ENCODE data around the gene AMBN.
A peak's percentile ranks its signal among the peaks of the same experiment; 100 is the strongest.

AMBN gene

DNA sequence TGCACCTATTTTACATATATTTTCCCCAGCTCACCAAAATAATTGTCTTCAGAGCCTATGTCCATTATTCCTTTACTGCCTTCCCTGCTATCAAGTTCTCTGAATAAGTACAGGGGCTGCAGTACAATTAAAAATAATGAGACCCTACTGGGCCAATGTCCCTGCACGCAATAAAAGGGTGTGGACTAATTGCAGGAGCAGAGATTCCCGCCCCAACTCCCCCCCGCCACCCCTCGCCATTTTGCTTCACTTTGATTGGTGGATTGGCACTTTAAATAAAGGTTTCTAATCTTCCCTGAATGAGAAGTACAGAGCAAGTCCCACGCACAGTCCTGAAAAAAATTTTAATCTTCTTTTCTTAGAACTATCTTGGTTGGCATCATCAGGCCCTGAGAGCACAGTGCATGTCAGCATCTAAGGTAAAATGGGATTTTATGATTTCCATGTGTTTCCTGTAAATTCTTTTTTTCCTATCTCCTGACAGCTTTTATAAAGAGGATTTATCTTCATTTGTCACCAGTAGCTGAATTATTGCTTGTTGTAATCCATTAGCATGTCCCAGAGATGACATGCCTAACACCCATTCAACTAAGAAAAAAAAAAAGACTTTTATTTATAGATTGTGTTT, at the start of gene AMBN:
Gene AMBN (plus strand): TSS at position 302 of the 628 bp plus-strand sequence. CDS start 103 bp downstream, at position 405.
- no peak within 1 kb of the TSS for H3K4me3 ChIP-seq
- H3K9me3 ChIP-seq = no peaks in the 10 kb centered on the region
- no peaks in the 10 kb centered on the region for H3K36me3 ChIP-seq (replicated peaks)
- no peaks in the 10 kb centered on the region for H3K27me3 ChIP-seq (ENCODE audit: low read depth)
- H3K4me1 ChIP-seq = peaks cover 10% of the 10 kb centered on the region
- in situ Hi-C loops (cut with MboI; ENCODE audit: low sequenced_read_pairs) = no loop called here
- DNase-seq (ENCODE audit: low spot score in 2 of 2) = peak; percentile 35 to 59

DNA sequence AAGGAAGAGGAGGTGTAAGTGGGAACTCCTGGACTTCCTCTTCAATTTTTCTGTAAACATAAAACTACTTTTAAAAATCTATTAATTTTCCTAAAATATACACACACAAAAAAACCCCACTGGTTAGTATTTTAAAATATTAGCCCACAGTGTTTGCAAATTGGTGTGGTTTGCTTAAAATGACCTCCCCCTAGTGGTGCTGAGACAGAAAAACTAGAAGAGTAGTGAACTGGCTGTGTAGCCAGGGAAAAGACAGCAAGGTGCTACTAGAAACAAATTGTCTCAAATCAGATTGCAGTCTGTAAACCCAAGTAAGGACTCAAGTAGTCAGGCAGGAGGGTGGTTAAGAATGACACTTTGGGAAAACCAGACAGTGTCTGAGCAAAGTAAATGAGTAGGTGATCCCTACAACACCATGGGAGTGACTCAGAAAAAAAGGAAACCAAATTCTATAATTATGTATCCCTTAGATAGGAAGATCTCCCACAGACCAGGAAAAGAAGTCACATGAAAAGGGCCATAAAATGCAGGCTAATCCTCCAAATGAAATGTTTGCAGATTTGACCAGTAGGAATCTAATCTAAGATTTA, 47.7 kb upstream of the AMBN start:
- in situ Hi-C loops (cut with MboI; ENCODE audit: low sequenced_read_pairs) = loop anchor here (25.0 kb wide), 1 partner anchor 657 kb away; no protein-coding TSS in a partner anchor
- no peak overlapping the region for H3K4me3 ChIP-seq
- no peaks in the 10 kb centered on the region for H3K27me3 ChIP-seq (ENCODE audit: low read depth)
- H3K9me3 ChIP-seq = no peaks in the 10 kb centered on the region
- DNase-seq (ENCODE audit: low spot score in 2 of 2) = no peak
- H3K4me1 ChIP-seq = no peaks in the 10 kb centered on the region
- no peaks in the 10 kb centered on the region for H3K36me3 ChIP-seq (replicated peaks)

DNA sequence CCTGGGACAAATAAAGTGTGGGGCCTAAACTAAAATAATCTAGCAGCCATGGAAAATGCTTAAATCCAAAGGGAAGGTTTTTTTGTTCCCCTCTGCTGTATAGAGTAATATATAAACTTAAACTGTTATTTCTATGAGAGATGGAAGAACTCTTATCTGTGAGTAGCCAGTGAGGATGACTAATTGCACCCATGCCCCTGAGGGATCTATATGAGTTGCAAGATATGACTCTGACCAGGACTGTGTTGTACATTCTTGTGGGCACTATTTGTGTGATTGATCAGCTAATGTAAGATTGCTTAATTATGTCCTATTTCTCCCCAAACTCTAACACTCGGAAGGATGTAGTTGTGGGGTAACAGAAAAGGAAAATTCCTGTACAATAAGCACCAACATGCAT, 35.2 kb upstream of the AMBN start:
- DNase-seq (ENCODE audit: low spot score in 2 of 2) = no peak

DNA sequence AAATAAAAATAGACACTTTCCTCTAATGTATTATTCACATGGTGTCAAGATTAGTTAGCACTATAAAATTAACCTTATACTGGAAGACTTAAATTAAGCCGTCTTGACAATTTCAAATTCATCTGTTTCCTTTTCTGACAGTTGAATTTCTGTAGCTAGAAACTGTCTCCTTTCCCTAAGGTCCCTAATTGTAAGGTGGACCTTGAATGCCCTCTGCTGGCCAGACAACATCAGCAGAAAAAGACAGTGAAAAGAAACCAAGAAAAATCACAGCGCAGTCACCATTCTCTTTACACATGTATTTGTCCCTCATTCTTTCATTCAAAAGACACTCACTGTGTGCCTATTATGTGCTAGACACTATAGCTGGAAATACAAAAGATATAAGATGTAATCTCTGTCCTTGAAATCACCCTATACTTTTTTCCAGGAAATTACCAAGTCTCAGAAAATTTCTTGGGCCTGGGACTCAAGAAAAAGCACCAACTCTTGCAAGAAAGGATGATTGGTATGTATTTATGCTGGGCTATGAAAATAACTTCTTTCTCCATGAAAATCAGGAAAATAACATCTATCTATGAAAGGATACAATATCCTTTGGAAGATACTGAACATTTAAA, 32.7 kb upstream of the AMBN start:
- H3K27me3 ChIP-seq (ENCODE audit: low read depth) = no peaks in the 10 kb centered on the region
- H3K4me1 ChIP-seq = no peaks in the 10 kb centered on the region
- DNase-seq (ENCODE audit: low spot score in 2 of 2) = peak; percentile 54 to 68
- no peak overlapping the region for H3K4me3 ChIP-seq
- no peaks in the 10 kb centered on the region for H3K36me3 ChIP-seq (replicated peaks)
- in situ Hi-C loops (cut with MboI; ENCODE audit: low sequenced_read_pairs) = no loop called here
- no peaks in the 10 kb centered on the region for H3K9me3 ChIP-seq

More for the DNA sequence above, 35.2 kb upstream of the AMBN start:
- no peaks in the 10 kb centered on the region for H3K27me3 ChIP-seq (ENCODE audit: low read depth)
- no peak overlapping the region for H3K4me3 ChIP-seq
- H3K4me1 ChIP-seq = no peaks in the 10 kb centered on the region
- in situ Hi-C loops (cut with MboI; ENCODE audit: low sequenced_read_pairs) = no loop called here
- no peaks in the 10 kb centered on the region for H3K36me3 ChIP-seq (replicated peaks)
- H3K9me3 ChIP-seq = no peaks in the 10 kb centered on the region

GRCh38 chr4:70559924-70560323, 32.1 kb upstream of the AMBN start:
- H3K36me3 ChIP-seq (replicated peaks) = no peaks in the 10 kb centered on the region
- no peaks in the 10 kb centered on the region for H3K27me3 ChIP-seq (ENCODE audit: low read depth)
- no peaks in the 10 kb centered on the region for H3K9me3 ChIP-seq
- DNase-seq (ENCODE audit: low spot score in 2 of 2) = no peak
- no peak overlapping the region for H3K4me3 ChIP-seq
- no peaks in the 10 kb centered on the region for H3K4me1 ChIP-seq
- in situ Hi-C loops (cut with MboI; ENCODE audit: low sequenced_read_pairs) = no loop called here

DNA sequence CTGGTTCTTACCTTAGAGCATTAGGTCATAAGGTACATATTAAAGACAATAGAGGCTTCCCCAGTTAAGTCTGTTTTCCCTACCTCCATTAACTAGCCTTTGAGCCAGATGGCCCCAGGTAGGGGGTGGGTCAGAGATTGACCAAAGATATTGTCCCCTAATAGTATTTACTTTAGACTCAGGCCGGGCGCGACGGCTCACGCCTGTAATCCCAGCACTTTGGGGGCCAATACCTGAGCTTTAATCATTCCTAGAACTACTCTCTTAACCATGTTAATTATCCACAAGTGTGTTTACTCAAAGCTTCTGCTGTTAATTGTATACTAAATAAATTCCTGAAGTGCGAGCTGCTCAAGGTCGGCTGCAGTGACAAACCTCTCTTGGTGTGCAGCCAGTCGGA, 28.0 kb upstream of the AMBN start:
- in situ Hi-C loops (cut with MboI; ENCODE audit: low sequenced_read_pairs) = no loop called here
- no peak for DNase-seq (ENCODE audit: low spot score in 2 of 2)
- Histone ChIP-seq H3K36me3 (replicated peaks) (no peaks in the 10 kb centered on the region), H3K4me1 (no peaks in the 10 kb centered on the region), H3K9me3 (no peaks in the 10 kb centered on the region), H3K4me3 (no peak overlapping the region), H3K27me3 (ENCODE audit: low read depth) (no peaks in the 10 kb centered on the region)

- no peaks in the 10 kb centered on the region; the same call in none of the 2 replicates for H3K4me1 ChIP-seq
Measured at GRCh38 chr4:70570796-70571195, 21.3 kb upstream of the AMBN start.

DNA sequence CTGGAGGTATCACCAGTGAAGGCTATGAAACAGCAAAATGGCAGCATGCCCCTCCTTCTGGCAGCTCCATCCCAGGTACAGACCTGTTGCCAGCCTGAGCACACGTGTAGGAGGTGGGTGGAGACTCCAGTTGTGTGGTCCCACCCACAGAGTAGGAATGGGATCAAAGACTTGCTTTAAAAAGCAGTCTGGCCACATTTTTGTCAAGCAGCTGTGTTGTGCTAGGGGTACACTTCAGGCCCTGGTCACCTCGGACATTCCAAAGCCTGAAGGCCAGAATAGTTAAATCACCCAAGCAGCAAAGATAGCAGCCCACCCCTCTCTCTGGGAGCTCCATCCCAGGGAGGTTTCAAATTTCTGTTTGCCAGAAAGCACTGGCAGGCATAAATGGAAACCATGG, 20.3 kb upstream of the AMBN start:
- Histone ChIP-seq H3K27me3 (ENCODE audit: low read depth) (no peaks in the 10 kb centered on the region), H3K4me3 (no peak overlapping the region), H3K4me1 (no peaks in the 10 kb centered on the region; the same call in none of the 2 replicates), H3K36me3 (replicated peaks) (no peaks in the 10 kb centered on the region), H3K9me3 (no peaks in the 10 kb centered on the region)
- in situ Hi-C loops (cut with MboI; ENCODE audit: low sequenced_read_pairs) = no loop called here
- no peak for DNase-seq (ENCODE audit: low spot score in 2 of 2)

More at GRCh38 chr4:70570796-70571195, 21.3 kb upstream of the AMBN start:
- H3K9me3 ChIP-seq = no peaks in the 10 kb centered on the region
- H3K36me3 ChIP-seq (replicated peaks) = no peaks in the 10 kb centered on the region
- no peaks in the 10 kb centered on the region for H3K27me3 ChIP-seq (ENCODE audit: low read depth)
- no peak for DNase-seq (ENCODE audit: low spot score in 2 of 2)
- no peak overlapping the region for H3K4me3 ChIP-seq
- in situ Hi-C loops (cut with MboI; ENCODE audit: low sequenced_read_pairs) = no loop called here

- no peak overlapping the region for H3K4me3 ChIP-seq
- no peaks in the 10 kb centered on the region; the same call in 1 of the 2 replicates for H3K4me1 ChIP-seq
- no peaks in the 10 kb centered on the region for H3K9me3 ChIP-seq
- H3K27me3 ChIP-seq (ENCODE audit: low read depth) = no peaks in the 10 kb centered on the region
- in situ Hi-C loops (cut with MboI; ENCODE audit: low sequenced_read_pairs) = no loop called here
- no peaks in the 10 kb centered on the region for H3K36me3 ChIP-seq (replicated peaks)
- no peak for DNase-seq (ENCODE audit: low spot score in 2 of 2)
Measured at GRCh38 chr4:70575964-70576363, 16.1 kb upstream of the AMBN start.

GRCh38 chr4:70577220-70577927, 14.7 kb upstream of the AMBN start:
- no peaks in the 10 kb centered on the region for H3K27me3 ChIP-seq (ENCODE audit: low read depth)
- H3K4me3 ChIP-seq = no peak overlapping the region
- H3K9me3 ChIP-seq = no peaks in the 10 kb centered on the region
- DNase-seq (ENCODE audit: low spot score in 2 of 2) = no peak
- in situ Hi-C loops (cut with MboI; ENCODE audit: low sequenced_read_pairs) = no loop called here
- no peaks in the 10 kb centered on the region for H3K36me3 ChIP-seq (replicated peaks)
- no peaks in the 10 kb centered on the region; the same call in 1 of the 2 replicates for H3K4me1 ChIP-seq

DNA sequence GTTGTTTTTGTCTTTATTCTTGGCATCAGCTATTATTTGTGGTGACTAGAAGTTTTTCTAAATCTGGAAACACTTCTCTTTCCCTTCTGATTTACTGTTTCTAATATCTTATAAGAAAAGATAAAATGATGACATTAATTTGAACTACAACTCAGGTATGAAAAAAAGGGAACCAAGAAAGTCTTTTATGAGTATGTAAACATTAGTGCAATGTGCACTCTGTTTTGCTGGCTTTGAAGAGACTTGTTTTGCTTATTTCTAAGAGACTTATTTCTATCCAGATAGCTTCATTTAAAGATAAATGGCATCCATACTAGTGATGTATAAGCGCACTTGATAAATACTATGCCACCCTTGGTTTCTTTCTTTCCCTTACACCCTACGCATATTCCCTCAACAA, 10.1 kb upstream of the AMBN start:
- no peaks in the 10 kb centered on the region for H3K27me3 ChIP-seq (ENCODE audit: low read depth)
- H3K36me3 ChIP-seq (replicated peaks) = no peaks in the 10 kb centered on the region
- in situ Hi-C loops (cut with MboI; ENCODE audit: low sequenced_read_pairs) = no loop called here
- no peaks in the 10 kb centered on the region for H3K9me3 ChIP-seq
- no peak for DNase-seq (ENCODE audit: low spot score in 2 of 2)
- H3K4me3 ChIP-seq = no peak overlapping the region
- H3K4me1 ChIP-seq = no peaks in the 10 kb centered on the region

DNA sequence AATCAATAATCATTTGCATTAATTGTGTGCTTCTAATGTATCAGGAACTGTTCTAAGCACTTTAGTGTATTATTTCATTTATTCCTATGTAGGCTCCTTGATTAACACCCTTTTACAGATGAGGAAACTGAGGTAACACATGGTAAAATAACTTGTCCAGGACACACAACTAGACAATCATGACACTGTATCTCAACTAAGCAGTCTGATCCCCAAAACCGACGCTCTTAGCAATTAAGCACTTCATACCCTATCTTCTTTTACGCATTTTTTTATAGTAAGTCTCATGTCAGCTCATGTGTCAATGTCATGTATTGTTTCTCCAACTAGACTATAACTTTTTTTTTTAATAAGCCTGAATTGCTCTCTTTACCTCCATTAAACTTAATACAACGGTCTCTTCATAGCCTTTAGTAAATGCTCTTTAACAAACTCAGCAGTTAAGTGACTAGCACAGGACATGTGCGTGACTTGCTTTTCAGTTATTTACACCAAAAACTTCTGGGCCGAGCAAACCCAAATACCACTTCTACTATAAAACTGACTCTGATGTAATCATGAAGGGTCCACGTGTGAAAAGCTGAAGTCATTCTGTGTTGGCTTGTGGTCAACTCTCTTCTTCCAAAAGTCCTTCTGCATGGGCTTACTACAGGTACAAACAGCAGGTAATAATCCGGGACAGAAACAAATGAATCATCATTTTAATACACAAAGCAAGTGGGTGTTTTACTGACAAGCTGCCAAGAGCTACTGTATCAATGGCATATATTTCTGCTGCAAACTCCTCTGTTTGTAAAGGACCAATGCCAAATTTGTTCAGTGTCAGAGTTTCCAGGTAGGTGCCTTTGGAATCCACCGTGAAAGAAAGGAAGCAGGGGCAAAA, 7.9 kb upstream of the AMBN start:
- no peaks in the 10 kb centered on the region for H3K36me3 ChIP-seq (replicated peaks)
- no peaks in the 10 kb centered on the region for H3K27me3 ChIP-seq (ENCODE audit: low read depth)
- no peak overlapping the region for H3K4me3 ChIP-seq
- H3K4me1 ChIP-seq = no peaks in the 10 kb centered on the region
- no peak for DNase-seq (ENCODE audit: low spot score in 2 of 2)
- in situ Hi-C loops (cut with MboI; ENCODE audit: low sequenced_read_pairs) = no loop called here
- H3K9me3 ChIP-seq = no peaks in the 10 kb centered on the region

- no peaks in the 10 kb centered on the region for H3K9me3 ChIP-seq
- no peaks in the 10 kb centered on the region for H3K27me3 ChIP-seq (ENCODE audit: low read depth)
- H3K36me3 ChIP-seq (replicated peaks) = no peaks in the 10 kb centered on the region
- H3K4me1 ChIP-seq = peaks cover 10% of the 10 kb centered on the region
- in situ Hi-C loops (cut with MboI; ENCODE audit: low sequenced_read_pairs) = no loop called here
- no peak for DNase-seq (ENCODE audit: low spot score in 2 of 2)
- no peak overlapping the region for H3K4me3 ChIP-seq
Measured at GRCh38 chr4:70586841-70587240, 5.2 kb upstream of the AMBN start.

All from HAP-1 (cell line).